GM12864 (cell line): ENCODE data around the gene WASHC4.

Experiments used
- DNase-seq: peaks from one replicate; pipeline ENCODE4 v3.0.0-alpha.2; 2011; ENCODE audit warnings: low read depth
- H3K4me3 ChIP-seq: 2 replicates; pipeline ENCODE4 v1.5.1; 2011; ENCODE audit warnings: mild to moderate bottlenecking, low read depth, low read length, control low read depth
- CTCF ChIP-seq: IDR thresholded peaks from 2 replicates; pipeline ENCODE4 v1.5.1; 2011; ENCODE audit warnings: low read depth, mild to moderate bottlenecking, moderate library complexity, low read length, control low read depth, inconsistent platforms; ENCODE audit errors: missing control alignments

The WASHC4 gene

GRCh38 chr12:105107494-105108371, at the start of gene WASHC4:
Gene WASHC4, plus strand, starts transcription at chr12:105107731. Its CDS starts 70 bp downstream, at chr12:105107801.
- DNase-seq, result peak; percentile 74
- H3K4me3 ChIP-seq, result peak within 1 kb of the TSS; percentile 92
- TF ChIP-seq CTCF, result no peak

- TF ChIP-seq CTCF, result no peak
- no peak overlapping the region for H3K4me3 ChIP-seq
- DNase-seq, result no peak
Observed at GRCh38 chr12:105060715-105061378, 46.7 kb upstream of the WASHC4 start.

GRCh38 chr12:105064564-105065178, 42.9 kb upstream of the WASHC4 start:
- H3K4me3 ChIP-seq, result no peak overlapping the region
- TF ChIP-seq CTCF, result no peak
- DNase-seq, result no peak

GRCh38 chr12:105067511-105068031, 40.0 kb upstream of the WASHC4 start:
- DNase-seq, result no peak
- H3K4me3 ChIP-seq, result no peak overlapping the region
- no peak for TF ChIP-seq CTCF

GRCh38 chr12:105069936-105070702, 37.4 kb upstream of the WASHC4 start:
- no peak for TF ChIP-seq CTCF
- DNase-seq, result no peak
- H3K4me3 ChIP-seq, result no peak overlapping the region

GRCh38 chr12:105071981-105072380, 35.5 kb upstream of the WASHC4 start:
- no peak overlapping the region for H3K4me3 ChIP-seq
- DNase-seq, result no peak

More at GRCh38 chr12:105071981-105072380, 35.5 kb upstream of the WASHC4 start:
- no peak for TF ChIP-seq CTCF
